ENCODE measurements around the gene RBM47.
A peak's percentile ranks its signal among the peaks of the same experiment; 100 is the strongest.
"Not testable (repeated sequence)": the region's sequence is repeated elsewhere in the genome, so short reads cannot be mapped to it uniquely, and the experiment has no call there.

Gene RBM47

DNA sequence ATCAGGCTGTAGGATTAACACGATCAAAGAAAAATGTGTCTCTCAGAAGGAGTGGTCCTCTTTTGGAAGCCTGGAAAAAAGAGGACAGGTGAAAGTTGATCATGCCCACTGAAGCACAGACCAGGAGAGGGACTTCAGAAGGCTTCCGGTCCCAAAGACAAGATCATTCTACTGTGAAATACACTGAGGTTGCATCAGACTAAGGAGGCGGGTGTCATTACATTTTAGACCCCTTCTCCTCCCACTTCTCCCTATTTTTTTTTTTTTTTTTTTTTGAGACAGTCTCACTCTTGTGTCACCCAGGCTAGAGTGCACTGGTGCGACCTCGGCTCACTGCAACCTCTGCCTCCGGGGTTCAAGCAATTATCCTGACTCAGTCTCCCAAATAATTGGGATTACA is 67.5 kb downstream of the RBM47 start:
- peak; percentile 86 to 88 for DNase-seq

DNA sequence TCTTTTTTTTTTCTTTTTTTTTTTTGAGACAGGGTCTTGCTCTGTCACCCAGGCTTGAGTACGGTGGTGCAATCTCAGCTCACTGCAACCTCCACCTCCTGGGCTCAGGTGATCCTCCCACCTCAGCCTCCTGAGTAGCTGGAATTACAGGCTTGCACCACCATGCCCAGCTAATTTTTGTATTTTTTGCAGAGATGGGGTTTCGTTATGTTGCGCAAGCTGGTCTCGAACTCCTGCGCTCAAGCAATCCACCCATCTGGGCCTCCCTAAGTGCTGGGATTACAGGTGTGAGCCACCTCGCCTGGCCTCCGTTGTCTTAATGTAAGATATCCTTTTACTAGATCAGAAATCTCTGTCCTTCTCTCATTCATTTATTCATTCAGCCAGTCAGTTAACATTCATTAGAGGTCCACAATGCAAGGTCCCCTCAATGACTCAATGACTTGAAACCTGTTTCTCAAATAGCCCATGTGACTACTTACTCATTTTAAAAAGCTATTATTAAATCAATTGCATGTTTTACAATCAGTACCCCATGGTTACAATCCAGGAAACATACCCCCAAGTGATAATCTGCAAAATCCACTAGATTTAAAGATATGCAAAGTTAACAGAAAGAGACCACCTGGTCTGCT is 68.0 kb downstream of the RBM47 start:
- DNase-seq = peak; percentile 59 to 71

DNA sequence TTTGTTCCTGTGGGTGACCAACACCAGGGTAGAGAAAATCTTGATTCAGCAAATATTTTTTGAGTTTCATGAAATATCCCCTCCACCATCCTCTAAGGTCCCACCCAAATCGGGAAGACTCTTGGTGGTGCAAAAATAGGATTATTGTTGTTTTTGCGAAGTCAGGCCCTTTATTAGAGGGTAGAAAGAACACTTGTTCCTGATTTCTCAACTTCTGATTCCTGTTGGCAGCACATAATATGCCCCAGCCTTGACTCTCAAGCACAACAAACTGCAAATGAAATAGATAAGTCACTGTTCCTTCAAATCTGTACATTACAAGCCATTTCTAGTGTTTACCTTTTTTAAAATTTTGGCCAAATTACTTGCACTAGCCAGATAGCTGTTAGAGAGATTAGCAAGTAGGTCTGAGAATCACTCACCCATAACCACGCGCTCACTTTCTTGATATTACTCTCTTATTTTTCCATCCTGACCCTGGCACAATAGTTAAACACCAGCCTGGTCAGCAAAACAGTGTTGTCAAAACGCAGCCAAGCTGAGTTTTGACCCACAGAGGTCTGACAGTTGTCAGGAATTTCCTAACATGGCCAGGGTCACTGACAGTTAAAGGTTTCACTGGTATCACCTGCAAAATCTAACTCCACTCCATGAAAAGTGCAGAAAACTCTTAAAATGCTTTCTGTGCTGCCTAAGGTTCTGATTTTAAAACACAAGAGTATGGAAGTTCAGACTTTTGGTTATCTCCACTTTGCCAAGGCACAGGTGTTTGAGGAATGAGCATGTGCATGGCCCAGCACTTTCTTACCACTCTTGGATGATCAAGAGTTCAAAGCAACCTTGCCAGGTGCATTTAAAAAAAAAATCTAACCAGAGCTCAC is 69.8 kb downstream of the RBM47 start:
- DNase-seq = peak in 1 of 2 donors; percentile 43

DNA sequence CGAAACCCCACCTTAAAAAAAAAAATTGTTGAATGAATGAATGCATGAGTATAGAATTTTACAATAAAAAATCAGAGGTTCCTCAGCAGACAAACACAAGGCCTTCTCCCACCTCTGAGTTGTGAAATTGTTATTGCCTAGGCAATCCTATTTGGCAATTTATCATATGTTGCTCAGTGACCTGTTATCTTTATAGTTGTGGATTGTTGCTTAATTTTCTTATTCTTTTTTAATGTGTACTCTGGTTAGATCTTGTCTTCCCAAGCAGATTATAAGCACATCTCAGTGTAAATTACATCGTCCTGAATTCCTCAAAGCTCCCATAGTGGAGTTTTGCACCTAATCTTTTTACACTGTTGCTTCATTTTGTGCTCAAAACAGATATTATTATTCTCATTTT is 71.9 kb downstream of the RBM47 start:
- DNase-seq = peak; percentile 76 to 80

DNA sequence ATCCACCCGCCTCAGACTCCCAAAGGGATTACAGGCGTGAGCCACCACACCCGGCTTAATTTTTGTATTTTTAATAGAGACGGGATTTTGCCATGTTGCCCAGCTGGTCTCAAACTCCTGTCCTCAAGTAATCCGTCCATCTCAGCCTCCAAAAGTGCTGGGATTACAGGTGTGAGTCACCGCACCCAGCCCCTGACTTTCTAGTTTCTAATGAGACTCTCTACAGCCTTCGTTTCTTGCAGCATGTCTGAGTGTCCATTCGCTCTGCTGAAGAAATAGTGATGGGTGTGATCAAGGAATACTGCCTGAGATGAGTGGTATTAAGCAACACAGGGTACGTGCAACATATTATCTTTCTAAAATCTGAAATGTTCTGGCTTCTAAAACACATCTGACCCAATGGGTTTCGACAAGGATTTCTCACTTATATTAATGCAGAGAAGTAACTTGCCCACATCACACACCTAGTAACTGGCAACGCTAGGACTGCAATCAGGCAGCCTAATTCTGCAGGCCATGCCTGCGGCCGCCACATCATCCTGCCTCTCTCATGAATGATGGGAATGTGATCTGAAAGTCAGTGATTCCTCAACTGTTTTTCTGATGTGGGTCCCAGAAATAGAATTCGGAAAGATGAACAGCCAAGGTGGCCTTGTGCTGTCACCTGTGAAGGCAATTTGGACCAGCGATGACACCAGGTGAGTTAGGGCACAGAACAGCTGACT is 74.3 kb downstream of the RBM47 start:
- peak; percentile 30 to 36 for DNase-seq

DNA sequence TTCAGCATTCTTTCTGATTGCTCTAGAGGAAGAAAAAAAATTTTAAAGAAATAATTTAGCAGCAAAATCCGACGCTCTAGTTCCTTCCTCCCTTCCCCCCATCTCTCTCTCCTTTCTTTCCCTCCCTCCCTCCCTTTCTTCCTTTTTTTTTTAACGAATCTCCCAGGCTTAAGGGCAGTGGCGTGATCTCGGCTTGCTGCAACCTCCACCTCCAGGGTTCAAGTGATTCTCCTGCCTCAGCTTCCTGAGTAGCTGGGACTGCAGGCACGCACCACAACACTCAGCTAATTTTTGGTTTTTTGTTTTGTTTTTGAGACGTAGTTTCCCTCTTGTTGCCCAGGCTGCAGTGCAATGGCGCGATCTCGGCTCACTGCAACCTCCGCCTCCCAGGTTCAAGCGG is 75.0 kb downstream of the RBM47 start:
- peak; percentile 42 to 62 for DNase-seq

DNA sequence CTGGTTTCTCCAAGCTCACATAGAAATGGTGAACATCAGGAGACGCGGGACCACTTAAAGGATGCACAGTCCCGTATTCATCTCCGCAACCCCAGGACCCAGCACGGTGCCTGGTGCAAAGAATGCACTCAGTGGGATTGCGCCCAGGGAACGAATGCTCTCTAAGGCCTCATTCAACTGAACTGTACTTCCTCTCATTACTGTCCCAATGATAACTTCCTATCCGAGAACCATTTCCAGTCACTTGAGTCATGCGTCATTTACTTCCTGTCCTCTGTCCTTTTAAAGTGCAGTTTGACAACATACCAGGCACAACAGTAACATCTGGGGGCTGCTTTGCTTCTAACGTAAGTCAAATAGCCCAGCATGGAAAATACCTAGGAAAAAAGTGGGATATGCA is 75.7 kb downstream of the RBM47 start:
- DNase-seq = peak; percentile 88 to 91

DNA sequence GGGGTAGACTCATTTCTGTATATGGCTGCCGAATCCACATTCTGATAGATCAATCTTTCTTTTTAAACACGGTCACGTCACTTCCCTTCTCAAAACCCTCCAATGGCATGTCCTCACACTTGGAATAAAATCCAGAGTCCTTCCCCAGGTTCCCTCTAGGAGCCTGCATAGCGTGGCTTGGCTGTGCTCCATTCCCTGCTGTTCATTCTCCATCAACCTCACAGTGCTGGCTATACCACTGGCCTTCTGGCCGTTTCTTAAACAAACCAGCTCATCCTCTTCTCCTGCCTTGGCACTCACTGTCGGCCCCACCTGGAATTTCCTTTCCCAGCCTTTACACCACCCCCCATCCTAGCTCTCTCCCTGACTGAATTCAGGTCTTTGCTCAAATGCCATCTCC is 77.1 kb downstream of the RBM47 start:
- no peak for DNase-seq

DNA sequence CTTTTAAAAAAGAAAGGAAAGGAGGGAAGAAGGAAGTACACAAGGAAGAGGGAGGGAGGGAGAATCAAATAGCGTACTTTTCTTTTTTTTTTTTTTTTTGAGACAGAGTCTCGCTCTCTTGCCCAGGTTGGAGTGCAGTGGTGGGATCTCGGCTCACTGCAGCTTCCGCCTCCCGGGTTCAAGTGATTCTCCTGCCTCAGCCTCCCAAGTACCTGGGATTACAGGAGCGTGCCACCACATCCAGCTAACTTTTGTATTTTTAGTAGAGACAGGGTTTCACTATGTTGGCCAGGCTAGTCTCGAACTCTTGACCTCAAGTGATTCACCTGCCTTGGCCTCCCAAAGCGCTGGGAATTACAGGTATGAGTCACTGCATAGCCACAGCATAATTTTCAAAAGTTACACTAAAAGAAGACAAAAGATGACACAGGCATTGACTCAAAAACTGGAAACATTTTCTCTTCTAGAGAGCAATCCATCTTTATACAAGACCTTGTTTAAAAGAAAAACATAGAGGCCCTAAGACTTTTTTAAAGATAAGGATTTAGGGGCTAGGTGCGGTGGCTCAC is 78.0 kb downstream of the RBM47 start:
- DNase-seq = not testable (repeated sequence)

DNA sequence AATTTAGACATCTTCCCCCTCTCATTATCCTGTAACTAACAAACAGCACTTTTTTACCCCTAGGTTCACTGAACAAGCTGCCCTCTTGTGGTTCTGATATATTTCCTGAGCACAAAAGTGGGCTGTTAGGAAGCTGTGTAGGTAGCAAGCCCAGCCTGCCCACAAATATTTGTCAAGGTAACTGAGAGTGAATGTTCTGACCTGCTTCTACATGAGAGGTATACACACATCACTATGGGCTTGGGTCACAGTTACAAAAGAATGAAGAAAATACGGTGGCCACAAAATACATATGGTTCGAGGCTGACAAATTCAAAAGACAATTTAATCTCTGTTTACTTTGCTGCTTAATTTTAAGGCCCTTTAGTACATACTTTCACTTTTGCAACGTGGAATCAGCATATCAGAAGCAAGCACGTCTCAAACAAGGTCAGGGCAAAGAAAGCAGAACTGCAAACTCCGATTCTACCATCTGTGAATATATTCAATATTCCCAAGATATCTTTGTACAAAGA is 78.7 kb downstream of the RBM47 start:
- peak; percentile 43 to 53 for DNase-seq

DNA sequence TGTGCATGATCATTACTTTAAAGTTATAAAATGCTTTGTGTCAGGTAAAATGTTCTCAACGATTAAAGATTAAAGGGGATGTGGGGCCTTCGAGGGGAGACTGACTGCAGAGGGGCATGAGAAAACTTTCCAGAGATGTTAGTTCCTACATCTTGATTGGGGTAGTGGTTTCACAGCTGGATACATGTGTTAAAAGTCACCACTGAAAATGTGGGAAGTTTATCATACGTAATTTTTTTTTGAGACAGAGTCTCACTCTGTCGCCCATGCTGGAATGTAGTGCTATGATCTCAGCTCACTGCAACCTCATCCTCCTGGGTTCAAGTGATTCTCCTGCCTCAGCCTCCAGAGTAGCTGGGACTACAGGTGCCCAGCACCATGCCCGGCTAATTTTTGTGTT is 79.5 kb downstream of the RBM47 start:
- peak in 1 of 2 donors; percentile 44 for DNase-seq

DNA sequence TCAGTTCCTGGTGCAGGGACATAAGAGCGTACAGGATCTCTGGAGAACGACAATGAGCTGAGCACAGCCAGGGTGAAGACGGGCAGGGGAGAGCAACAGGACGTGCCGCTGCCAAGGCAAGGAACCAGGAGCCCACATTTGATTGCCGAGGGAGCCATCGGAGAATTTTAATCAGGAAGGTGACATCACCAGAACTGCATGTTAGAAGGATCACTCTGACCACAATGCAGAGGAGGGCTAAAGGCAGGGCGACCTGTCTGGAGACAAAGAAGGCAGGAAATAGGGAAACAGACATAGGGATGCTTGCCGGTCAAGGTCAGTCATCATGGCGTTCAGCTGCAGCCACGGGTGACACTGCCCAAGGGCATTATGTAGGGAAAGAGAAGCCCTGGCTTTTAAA is 81.4 kb downstream of the RBM47 start:
- DNase-seq = peak in 1 of 2 donors; percentile 24

DNA sequence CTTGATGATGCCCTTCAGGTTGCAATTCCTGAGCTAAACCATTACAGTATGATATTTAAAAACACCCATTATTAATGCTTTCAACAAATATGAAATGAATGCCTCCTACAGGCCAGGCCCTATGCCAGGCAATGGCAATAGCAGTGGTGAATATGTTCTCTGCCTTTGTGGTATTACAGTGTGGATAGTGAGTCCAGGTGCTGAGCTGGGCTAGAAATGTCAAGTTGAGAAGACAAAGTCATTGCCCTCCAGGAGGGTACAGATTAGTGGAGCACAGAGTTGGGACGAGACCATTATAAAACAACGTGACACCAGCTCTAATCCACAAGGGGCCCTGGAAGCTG is 81.9 kb downstream of the RBM47 start:
- no peak for DNase-seq

DNA sequence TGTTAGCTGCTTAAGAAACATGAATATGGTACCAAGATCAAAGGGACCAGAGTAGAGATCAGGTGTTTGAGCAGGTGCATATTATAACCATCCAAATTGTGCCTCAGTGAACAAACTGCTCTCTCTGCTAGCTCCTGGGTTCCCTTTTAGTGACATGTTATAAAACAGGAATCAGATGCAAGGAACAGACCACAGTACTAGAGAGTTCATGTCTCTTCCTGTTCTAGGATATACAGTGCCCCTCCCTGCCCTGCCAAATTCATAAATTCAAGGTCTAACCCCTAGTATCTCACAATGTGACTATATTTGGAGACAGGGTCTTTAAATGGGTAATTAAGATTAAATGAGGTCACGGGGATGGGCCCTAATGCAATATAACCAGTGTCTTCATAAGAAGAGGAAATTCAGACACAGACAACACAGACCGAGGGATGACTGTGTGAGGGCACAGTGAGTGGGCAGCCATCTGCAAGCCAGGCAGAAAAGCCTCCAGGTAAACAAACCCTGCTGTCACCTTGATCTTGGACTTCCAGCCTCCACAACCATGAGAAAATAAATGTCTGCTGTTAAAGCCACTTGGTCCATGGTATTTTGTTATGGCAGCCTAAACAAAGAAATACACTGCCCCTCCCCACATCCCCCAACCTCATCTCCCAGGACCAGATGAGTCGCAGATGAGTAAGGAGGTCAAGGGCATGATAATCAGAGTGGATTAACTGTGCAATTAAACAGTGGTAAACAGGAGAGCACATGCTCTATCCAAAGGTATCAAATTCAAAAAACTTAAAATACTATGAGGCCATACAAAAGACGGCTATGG is 82.5 kb downstream of the RBM47 start:
- peak; percentile 51 to 61 for DNase-seq

DNA sequence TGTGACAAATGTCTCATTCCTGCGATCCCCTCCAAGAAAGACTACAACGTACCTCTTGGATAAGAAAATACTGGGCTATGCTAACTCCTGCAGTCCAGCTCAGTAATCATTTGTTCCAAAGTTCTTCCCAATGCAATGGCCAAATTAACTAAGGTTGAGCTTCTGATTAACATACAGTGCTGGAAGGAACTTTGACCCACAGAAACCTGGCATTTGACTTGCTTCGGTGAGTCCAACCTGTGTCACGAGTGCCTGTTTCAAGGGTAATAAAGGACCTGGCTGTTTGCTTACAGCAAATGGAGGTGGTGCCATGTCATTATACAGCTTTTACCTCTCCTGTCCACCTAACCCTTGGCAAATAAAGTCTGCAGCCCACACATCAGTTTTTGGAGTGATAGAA is 83.2 kb downstream of the RBM47 start:
- no peak for DNase-seq

DNA sequence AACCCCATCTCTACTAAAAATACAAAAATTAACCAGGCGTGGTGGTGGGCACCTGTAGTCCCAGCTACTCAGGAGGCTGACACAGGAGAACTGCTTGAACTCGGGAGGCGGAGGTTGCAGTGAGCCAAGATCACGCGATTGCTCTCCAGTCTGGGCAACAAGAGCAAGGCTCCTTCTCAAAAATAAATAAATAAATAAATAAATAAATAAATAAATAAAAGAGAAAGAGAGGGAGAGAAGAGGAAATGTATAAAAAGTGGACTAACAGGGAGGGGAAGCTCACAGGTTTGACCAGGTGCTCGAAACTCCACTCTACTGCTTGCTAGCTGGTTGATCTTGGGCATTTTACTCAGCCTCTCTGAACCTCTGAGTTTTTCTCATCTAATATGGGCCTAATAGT is 84.2 kb downstream of the RBM47 start:
- DNase-seq = not testable (repeated sequence)

DNA sequence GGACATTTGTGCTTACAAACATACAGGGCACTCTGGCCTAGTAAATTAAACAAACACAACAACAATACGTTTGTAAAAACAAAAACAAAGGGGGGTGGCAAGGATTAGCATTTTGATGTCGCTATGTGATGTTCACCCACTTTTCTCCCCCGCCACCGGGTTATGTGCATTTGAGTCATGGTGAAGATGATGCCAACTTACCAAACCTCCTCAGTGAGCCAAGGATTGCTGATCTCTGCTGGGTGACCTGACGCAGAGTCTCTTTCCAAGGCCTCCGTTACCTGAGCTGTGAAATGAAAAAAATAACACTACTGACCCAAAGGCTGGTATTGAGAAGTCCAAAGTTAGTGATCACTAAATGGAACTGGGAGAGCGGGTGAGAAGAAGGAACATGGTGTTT is 85.4 kb downstream of the RBM47 start:
- no peak for DNase-seq

DNA sequence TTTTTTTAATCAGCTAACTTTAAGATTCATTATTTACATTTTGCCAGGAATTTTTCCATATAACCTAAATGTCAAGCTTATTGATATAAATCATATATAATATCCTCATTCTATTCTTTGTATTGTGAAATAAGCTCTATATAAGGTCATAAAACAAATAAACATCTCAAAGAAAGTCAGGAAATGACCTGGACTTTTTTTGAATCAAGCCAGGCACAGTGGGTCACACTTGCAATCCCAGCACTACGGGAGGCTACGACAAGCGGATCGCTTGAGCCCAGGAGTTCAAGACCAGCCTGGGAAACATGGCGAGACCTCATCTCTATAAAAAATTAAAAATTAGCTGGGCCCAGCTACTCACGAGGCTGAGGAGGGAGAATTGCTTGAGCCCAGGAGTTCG is 88.9 kb downstream of the RBM47 start:
- no peak for DNase-seq

DNA sequence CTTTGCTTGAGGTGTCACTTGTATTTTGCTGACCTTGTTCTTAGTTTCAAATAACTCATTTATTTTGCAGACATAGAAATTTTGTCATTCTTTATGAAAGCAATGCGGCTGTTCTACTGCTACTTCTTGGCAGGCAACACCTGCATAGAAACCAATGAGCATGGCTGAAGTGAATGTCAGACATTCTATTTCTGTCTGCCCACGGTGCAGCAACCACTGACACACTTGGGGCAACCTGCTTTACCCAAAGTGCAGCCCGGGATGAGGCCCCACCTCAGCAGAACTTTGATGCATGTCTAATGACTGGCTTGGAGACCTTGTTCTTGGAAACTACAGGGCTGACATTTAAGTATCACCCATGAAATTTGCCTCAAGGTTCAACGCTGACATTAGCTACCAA is 93.6 kb downstream of the RBM47 start:
- DNase-seq = no peak

DNA sequence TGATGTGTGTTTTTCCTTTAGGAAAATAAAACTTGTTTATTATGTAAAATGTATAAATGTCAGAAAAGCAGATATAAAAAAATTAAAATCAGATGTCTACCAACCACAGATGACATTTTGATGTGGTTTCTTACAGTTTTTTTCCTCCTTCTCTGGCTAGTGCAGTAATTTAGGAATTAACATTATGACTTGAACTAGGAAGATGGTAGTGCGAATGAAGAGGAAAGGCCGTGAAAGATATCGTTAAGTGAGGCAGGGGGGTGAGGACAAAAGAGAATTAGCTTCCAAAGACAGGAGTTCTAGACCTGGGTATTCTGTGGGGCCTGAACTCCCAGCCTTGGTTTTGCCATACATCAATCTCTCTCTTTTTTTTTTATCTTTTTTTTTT is 98.0 kb downstream of the RBM47 start:
- DNase-seq = no peak

DNA sequence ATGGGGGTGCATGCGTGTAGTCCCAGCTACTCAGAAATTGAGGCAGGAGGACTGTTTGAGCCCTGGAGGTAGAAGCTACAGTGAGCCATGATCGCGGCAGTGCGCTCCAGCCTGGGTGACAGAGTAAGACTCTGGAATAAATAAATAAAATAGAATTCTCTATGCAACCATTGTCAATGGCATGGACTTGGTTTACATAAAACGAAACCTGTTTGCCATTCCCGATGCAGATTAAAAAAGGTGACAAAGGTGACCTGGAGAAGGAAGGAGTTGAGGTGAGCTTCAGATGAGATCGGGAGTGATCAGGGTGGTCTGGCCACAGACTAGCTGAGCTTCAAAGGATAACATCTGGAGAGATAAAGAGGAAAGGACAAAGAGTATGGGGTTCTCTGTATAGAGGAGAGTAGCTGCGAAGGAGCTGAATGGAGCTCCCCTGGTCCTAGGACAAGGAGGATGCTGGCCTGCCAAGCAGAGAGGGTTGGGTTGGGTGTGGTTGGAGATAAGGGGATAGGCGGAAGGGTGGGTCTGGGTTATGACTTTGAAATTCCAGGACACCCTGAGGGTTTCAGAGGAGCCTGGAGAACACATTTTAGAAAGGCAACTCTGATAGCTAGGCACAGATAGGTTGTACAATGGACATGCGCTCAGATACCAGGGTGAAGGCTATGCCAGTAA is 98.6 kb downstream of the RBM47 start:
- DNase-seq = no peak

DNA sequence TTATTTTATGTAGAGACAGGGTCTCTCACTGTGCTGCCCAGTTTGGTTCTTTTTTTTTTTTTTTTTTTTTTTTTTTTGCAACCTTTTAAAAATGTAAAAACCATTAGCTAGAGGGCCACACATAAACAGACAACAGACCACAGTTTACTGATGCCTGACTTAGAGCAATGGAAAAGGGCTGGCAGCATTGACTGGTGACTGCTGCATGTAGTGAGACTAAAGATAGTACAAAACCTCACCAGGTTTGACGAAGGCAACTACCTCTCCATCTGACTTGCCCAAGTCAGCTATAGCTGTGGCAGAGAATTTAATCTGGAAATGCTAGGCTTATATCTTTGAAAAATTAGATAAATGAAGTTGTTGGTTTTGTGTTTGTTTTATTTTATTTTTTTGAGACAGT is 102.9 kb downstream of the RBM47 start:
- no peak for DNase-seq
